RWPE2 (cell line): ENCODE measurements around the gene PHACTR1.
"Not testable (repeated sequence)": the region's sequence is repeated elsewhere in the genome, so short reads cannot be mapped to it uniquely, and the experiment has no call there.

Experiments
- ATAC-seq: fragments of 200-7000 bp; cut with Tn5 transposase; 3 replicates; pipeline ENCODE4 v1.9.1; 2021; ENCODE audit warnings: low read depth
- DNase-seq: peaks from one replicate; pipeline ENCODE4 v3.0.0-alpha.2; 2020; ENCODE audit warnings: low spot score
- H3K27ac ChIP-seq: fragments of 450-650 bp; 2 replicates; pipeline ENCODE4 v1.5.1; 2017; ENCODE audit warnings: mild to moderate bottlenecking; ENCODE audit not compliant: poor library complexity, severe bottlenecking
- H3K27me3 ChIP-seq: fragments of 250-450 bp; sonication (Bioruptor Pico); 2 replicates; pipeline ENCODE4 v1.5.1; 2021; ENCODE audit warnings: mild to moderate bottlenecking, moderate library complexity; ENCODE audit not compliant: insufficient read depth, poor library complexity, severe bottlenecking
- H3K36me3 ChIP-seq: fragments of 250-450 bp; sonication (Bioruptor Pico); 2 replicates; pipeline ENCODE4 v1.5.1; 2020; ENCODE audit warnings: low read depth, mild to moderate bottlenecking, moderate library complexity
- H3K4me1 ChIP-seq: fragments of 250-450 bp; sonication (Bioruptor Pico); 2 replicates; pipeline ENCODE4 v1.5.1; 2021; ENCODE audit warnings: mild to moderate bottlenecking, moderate library complexity; ENCODE audit not compliant: insufficient read depth, poor library complexity, severe bottlenecking
- H3K4me3 ChIP-seq: fragments of 250-450 bp; sonication (Bioruptor Pico); 2 replicates; pipeline ENCODE4 v1.5.1; 2021; ENCODE audit warnings: mild to moderate bottlenecking, moderate library complexity; ENCODE audit not compliant: severe bottlenecking
- H3K9me3 ChIP-seq: fragments of 250-450 bp; sonication (Bioruptor Pico); 2 replicates; pipeline ENCODE4 v1.5.1; 2021; ENCODE audit warnings: mild to moderate bottlenecking, moderate library complexity; ENCODE audit not compliant: severe bottlenecking
- CTCF ChIP-seq: fragments of 450-650 bp; IDR thresholded peaks from one replicate; pipeline ENCODE4 v1.5.1; 2017; ENCODE audit warnings: mild to moderate bottlenecking, moderate library complexity; ENCODE audit not compliant: poor library complexity, severe bottlenecking

PHACTR1 gene

GRCh38 chr6:13159300-13159699, 442.7 kb downstream of the PHACTR1 start:
- H3K4me3 ChIP-seq, result no peak overlapping the region
- H3K36me3 ChIP-seq, result no peaks in the 10 kb centered on the region
- no peak for TF ChIP-seq CTCF
- H3K9me3 ChIP-seq, result no peaks in the 10 kb centered on the region
- H3K27me3 ChIP-seq, result no peaks in the 10 kb centered on the region
- ATAC-seq, result no peak
- H3K4me1 ChIP-seq, result no peaks in the 10 kb centered on the region
- DNase-seq, result no peak
- no peak overlapping the region for H3K27ac ChIP-seq

- H3K4me1 ChIP-seq, DNase-seq, H3K27ac ChIP-seq, H3K36me3 ChIP-seq, ATAC-seq, H3K4me3 ChIP-seq, H3K9me3 ChIP-seq, H3K27me3 ChIP-seq: not testable (repeated sequence)
These were observed 443.3 kb downstream of the PHACTR1 start for GRCh38 chr6:13159822-13160221.

- Histone ChIP-seq H3K9me3 (no peaks in the 10 kb centered on the region), H3K36me3 (no peaks in the 10 kb centered on the region), H3K4me3 (no peak overlapping the region), H3K27me3 (peaks cover 18% of the 10 kb centered on the region), H3K27ac (no peak overlapping the region), H3K4me1 (no peaks in the 10 kb centered on the region)
- no peak for ATAC-seq
- no peak for DNase-seq
- TF ChIP-seq CTCF, result no peak
These were observed 446.8 kb downstream of the PHACTR1 start for GRCh38 chr6:13163161-13163944.

GRCh38 chr6:13164291-13164690, 447.7 kb downstream of the PHACTR1 start:
- no peak for TF ChIP-seq CTCF
- no peaks in the 10 kb centered on the region for H3K9me3 ChIP-seq
- H3K27me3 ChIP-seq, result peaks cover 20% of the 10 kb centered on the region
- no peak for ATAC-seq
- H3K4me3 ChIP-seq, result no peak overlapping the region
- no peaks in the 10 kb centered on the region for H3K36me3 ChIP-seq
- H3K27ac ChIP-seq, result no peak overlapping the region
- no peak for DNase-seq
- no peaks in the 10 kb centered on the region for H3K4me1 ChIP-seq

GRCh38 chr6:13165502-13166172, 449.1 kb downstream of the PHACTR1 start:
- H3K4me3 ChIP-seq, result no peak overlapping the region
- no peaks in the 10 kb centered on the region for H3K36me3 ChIP-seq
- ATAC-seq (no peak), DNase-seq (no peak)
- no peaks in the 10 kb centered on the region for H3K9me3 ChIP-seq
- TF ChIP-seq CTCF, result no peak
- no peak overlapping the region for H3K27ac ChIP-seq
- H3K27me3 ChIP-seq, result peaks cover 23% of the 10 kb centered on the region
- H3K4me1 ChIP-seq, result no peaks in the 10 kb centered on the region
